ENCODE results near the gene KRT6B. TPM values are rescaled to one million over a fixed set of nuclear protein-coding genes. Genes with fewer than 3 reads are reported as not detected.
A peak's percentile ranks its signal among the peaks of the same experiment; 100 is the strongest.

Gene KRT6B
- total RNA-seq, 1 donor from 2014 or later, result not detected

- peaks cover 2% of the 10 kb centered on the region for H3K4me1 Mint-ChIP-seq (ENCODE audit: low read depth)
- H3K27me3 Mint-ChIP-seq, result peaks cover 46% of the 10 kb centered on the region
- no peak for TF ChIP-seq CTCF (IDR thresholded peaks at IDR 0.05; ENCODE audit: unreplicated experiment)
- peaks cover 2% of the 10 kb centered on the region for H3K36me3 Mint-ChIP-seq (ENCODE audit: insufficient read depth)
- H3K4me3 Mint-ChIP-seq (ENCODE audit: low read depth), result no peak overlapping the region
- no peak overlapping the region for H3K27ac Mint-ChIP-seq
- H3K9me3 Mint-ChIP-seq (ENCODE audit: low read depth), result peaks cover 3% of the 10 kb centered on the region
- no peak for DNase-seq (ENCODE audit: low spot score, unreplicated experiment)
Observed at GRCh38 chr12:52404951-52405350, 47.0 kb downstream of the KRT6B start.

- Mint-ChIP-seq H3K4me3 (ENCODE audit: low read depth) (no peak overlapping the region), H3K36me3 (ENCODE audit: insufficient read depth) (peaks cover under 1% of the 10 kb centered on the region), H3K4me1 (ENCODE audit: low read depth) (peaks cover 2% of the 10 kb centered on the region), H3K9me3 (ENCODE audit: low read depth) (peaks cover 2% of the 10 kb centered on the region), H3K27ac (no peak overlapping the region), H3K27me3 (peaks cover 44% of the 10 kb centered on the region)
- DNase-seq (ENCODE audit: low spot score, unreplicated experiment), result no peak
- TF ChIP-seq CTCF (IDR thresholded peaks at IDR 0.05; ENCODE audit: unreplicated experiment), result no peak
Observed at GRCh38 chr12:52403561-52403960, 48.4 kb downstream of the KRT6B start.

- Mint-ChIP-seq H3K4me3 (ENCODE audit: low read depth) (no peak overlapping the region), H3K27me3 (peaks cover 42% of the 10 kb centered on the region), H3K4me1 (ENCODE audit: low read depth) (no peaks in the 10 kb centered on the region), H3K27ac (peak overlapping the region; percentile 14), H3K36me3 (ENCODE audit: insufficient read depth) (no peaks in the 10 kb centered on the region), H3K9me3 (ENCODE audit: low read depth) (no peaks in the 10 kb centered on the region)
- no peak for DNase-seq (ENCODE audit: low spot score, unreplicated experiment)
- TF ChIP-seq CTCF (IDR thresholded peaks at IDR 0.05; ENCODE audit: unreplicated experiment), result no peak
Observed at GRCh38 chr12:52402873-52403540, 48.9 kb downstream of the KRT6B start.

DNA sequence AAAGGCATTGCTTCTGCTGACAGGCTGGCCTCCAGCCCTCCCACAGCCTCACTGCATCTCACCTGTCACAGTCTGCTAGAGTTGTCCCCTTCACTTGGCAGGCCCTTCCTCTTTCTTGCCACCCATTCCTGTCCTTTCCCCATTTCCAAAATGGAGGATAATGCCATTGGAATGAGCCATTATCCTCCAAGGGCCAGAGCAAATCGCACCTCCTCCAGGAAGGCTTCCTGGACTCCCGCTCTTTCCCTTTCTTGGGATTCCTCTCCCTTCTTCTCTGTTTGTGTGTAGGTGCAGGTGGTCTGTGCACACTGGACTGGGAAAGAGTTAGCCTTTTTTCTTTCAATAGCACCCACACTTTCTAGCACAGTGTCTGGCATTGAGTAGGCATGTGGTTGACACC lies 49.6 kb downstream of the KRT6B start:
- Mint-ChIP-seq H3K4me1 (ENCODE audit: low read depth) (no peaks in the 10 kb centered on the region), H3K9me3 (ENCODE audit: low read depth) (no peaks in the 10 kb centered on the region)

DNA sequence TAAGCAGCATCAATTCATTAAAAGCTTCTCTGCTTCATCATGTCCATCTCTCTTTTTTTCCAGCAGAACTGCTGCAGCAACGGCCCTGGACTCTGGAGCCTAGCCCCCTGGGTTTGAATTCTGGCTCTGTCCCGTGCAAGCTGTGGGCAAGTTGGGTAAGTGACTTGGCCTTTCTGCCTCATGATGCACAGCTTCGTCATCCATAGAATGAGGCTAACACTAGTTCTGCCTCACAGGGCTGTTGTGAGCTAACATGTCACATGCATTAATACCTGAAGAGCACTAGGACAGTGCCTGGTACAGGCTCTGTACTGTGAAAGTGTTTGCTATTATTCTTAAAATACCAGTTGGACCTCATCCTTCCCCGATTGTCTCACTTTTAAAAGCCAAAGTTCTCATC lies 50.0 kb downstream of the KRT6B start:
- no peak overlapping the region for H3K27ac Mint-ChIP-seq
- H3K4me1 Mint-ChIP-seq (ENCODE audit: low read depth), result no peaks in the 10 kb centered on the region
- no peak for TF ChIP-seq CTCF (IDR thresholded peaks at IDR 0.05; ENCODE audit: unreplicated experiment)

More for the DNA sequence above, 49.6 kb downstream of the KRT6B start:
- no peak overlapping the region for H3K27ac Mint-ChIP-seq
- no peaks in the 10 kb centered on the region for H3K36me3 Mint-ChIP-seq (ENCODE audit: insufficient read depth)
- H3K4me3 Mint-ChIP-seq (ENCODE audit: low read depth), result no peak overlapping the region
- peaks cover 42% of the 10 kb centered on the region for H3K27me3 Mint-ChIP-seq
- DNase-seq (ENCODE audit: low spot score, unreplicated experiment), result no peak
- no peak for TF ChIP-seq CTCF (IDR thresholded peaks at IDR 0.05; ENCODE audit: unreplicated experiment)

More for the DNA sequence above, 50.0 kb downstream of the KRT6B start:
- Mint-ChIP-seq H3K36me3 (ENCODE audit: insufficient read depth) (no peaks in the 10 kb centered on the region), H3K9me3 (ENCODE audit: low read depth) (no peaks in the 10 kb centered on the region), H3K27me3 (peaks cover 46% of the 10 kb centered on the region), H3K4me3 (ENCODE audit: low read depth) (no peak overlapping the region)
- no peak for DNase-seq (ENCODE audit: low spot score, unreplicated experiment)
